Measurements from ENCODE around the gene MUL1.

The MUL1 gene

DNA sequence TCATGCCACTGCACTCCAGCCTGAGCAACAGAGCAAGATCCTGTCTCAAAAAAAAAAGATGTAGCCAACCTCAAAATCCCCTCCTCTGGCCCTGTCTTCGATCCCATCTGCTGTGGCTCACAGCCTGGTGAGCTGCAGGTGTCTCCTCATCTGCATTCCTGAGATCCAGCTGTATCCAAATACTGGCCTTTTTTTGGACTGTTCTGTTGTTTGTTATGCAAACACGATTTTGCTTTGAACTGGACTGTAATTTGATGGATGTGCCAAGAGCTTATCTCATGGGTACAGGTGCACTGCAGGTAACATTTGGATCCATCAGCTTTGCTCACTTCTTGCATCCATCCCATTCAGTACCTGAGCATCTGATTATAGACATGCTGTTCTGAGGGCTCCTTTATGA lies 30.3 kb upstream of the MUL1 start:
- TF ChIP-seq EGR2 (tag by site-specific recombination; IDR thresholded peaks at IDR 0.05; ENCODE audit: low read depth) (no peak), GLI4 (tag by site-specific recombination; IDR thresholded peaks at IDR 0.05) (no peak), ZNF560 (tag by site-specific recombination; IDR thresholded peaks at IDR 0.05; ENCODE audit: borderline replicate concordance) (no peak), ZNF23 (tag by site-specific recombination; IDR thresholded peaks at IDR 0.05; ENCODE audit: borderline replicate concordance) (no peak), ZNF404 (tag by site-specific recombination; IDR thresholded peaks at IDR 0.05) (no peak), ZNF777 (tag by site-specific recombination; IDR thresholded peaks at IDR 0.05; ENCODE audit: borderline replicate concordance) (no peak), ZNF449 (tag by site-specific recombination; IDR thresholded peaks at IDR 0.05) (no peak), ZNF311 (tag by site-specific recombination; IDR thresholded peaks at IDR 0.05; ENCODE audit: borderline replicate concordance) (no peak)
- TF ChIP-seq, protein P1, sequence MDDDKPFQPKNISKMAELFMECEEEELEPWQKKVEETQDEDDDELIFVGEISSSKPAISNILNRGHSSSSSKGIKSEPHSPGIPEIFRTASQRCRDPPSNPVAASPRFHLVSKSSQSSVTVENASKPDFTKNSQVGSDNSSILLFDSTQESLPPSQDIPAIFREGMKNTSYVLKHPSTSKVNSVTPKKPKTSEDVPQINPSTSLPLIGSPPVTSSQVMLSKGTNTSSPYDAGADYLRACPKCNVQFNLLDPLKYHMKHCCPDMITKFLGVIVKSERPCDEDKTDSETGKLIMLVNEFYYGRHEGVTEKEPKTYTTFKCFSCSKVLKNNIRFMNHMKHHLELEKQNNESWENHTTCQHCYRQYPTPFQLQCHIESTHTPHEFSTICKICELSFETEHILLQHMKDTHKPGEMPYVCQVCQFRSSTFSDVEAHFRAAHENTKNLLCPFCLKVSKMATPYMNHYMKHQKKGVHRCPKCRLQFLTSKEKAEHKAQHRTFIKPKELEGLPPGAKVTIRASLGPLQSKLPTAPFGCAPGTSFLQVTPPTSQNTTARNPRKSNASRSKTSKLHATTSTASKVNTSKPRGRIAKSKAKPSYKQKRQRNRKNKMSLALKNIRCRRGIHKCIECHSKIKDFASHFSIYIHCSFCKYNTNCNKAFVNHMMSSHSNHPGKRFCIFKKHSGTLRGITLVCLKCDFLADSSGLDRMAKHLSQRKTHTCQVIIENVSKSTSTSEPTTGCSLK (tag by site-specific recombination; IDR thresholded peaks at IDR 0.05) = no peak
- TF ChIP-seq, protein P2, sequence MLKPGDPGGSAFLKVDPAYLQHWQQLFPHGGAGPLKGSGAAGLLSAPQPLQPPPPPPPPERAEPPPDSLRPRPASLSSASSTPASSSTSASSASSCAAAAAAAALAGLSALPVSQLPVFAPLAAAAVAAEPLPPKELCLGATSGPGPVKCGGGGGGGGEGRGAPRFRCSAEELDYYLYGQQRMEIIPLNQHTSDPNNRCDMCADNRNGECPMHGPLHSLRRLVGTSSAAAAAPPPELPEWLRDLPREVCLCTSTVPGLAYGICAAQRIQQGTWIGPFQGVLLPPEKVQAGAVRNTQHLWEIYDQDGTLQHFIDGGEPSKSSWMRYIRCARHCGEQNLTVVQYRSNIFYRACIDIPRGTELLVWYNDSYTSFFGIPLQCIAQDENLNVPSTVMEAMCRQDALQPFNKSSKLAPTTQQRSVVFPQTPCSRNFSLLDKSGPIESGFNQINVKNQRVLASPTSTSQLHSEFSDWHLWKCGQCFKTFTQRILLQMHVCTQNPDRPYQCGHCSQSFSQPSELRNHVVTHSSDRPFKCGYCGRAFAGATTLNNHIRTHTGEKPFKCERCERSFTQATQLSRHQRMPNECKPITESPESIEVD (tag by site-specific recombination; IDR thresholded peaks at IDR 0.05) = no peak
- no peaks in the 10 kb centered on the region for H3K36me3 ChIP-seq (ENCODE audit: control insufficient read depth in 2 of 2, insufficient read depth in 1 of 2, low read length in 2 of 2)
- H3K4me1 ChIP-seq (ENCODE audit: control insufficient read depth, insufficient read depth, low read length) = no peaks in the 10 kb centered on the region
- H3K4me3 ChIP-seq (ENCODE audit: low read depth, low read length) = no peak overlapping the region
- no peaks in the 10 kb centered on the region for H3K9me3 ChIP-seq (ENCODE audit: control insufficient read depth, insufficient read depth, low read depth, low read length)
- ChIA-PET CTCF (interaction anchor here (0.5 to 1.1 kb wide), 4 partner anchors 21 to 273 kb away, joined by 3 to 4 read pairs (median 4); no protein-coding TSS in a partner anchor), POLR2A (no interaction called here)
- H3K27ac ChIP-seq (ENCODE audit: extremely low read depth, low read depth, low read length) = no peak overlapping the region

DNA sequence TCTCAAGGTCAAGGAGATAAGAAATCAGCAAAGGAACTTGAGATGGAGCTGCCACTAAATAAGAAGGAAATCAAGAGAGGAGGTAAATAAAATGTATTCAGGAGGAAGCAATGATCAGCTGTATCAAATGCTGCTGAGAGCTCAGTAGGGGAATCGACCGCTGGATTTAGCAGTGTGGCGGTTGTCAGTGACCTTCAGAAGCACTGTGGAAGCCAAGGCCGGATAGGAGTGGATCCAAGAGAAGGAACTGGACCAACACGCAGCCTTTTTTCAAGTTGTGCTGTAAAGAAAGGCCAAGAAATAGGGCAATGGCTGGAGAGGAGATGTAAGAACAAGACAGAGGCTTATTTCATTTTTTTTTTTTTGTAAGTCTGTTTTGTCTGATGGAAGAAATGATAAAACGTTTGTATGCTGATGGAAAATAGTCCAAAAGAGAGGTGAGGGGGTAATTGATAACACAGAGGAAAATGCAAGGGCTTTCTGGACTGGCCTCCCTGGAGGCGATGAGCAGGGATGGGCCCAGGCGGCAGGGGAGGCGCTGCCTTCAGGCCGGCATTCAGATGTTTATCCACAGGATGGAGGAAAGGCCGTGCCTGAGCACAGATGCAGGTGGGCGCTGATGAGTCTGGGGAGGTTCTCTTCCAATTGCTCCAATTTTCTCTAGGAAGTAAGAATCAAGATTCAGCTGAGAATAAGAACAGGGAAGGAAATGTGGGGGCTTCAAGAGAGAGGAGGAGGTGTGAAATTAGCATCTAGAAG lies 26.9 kb upstream of the MUL1 start:
- Histone ChIP-seq H3K4me1 (ENCODE audit: control insufficient read depth, insufficient read depth, low read length) (no peaks in the 10 kb centered on the region), H3K9me3 (ENCODE audit: control insufficient read depth, insufficient read depth, low read depth, low read length) (no peaks in the 10 kb centered on the region), H3K27ac (ENCODE audit: extremely low read depth, low read depth, low read length) (no peak overlapping the region), H3K36me3 (ENCODE audit: control insufficient read depth in 2 of 2, insufficient read depth in 1 of 2, low read length in 2 of 2) (no peaks in the 10 kb centered on the region), H3K4me3 (ENCODE audit: low read depth, low read length) (no peak overlapping the region)
- ChIA-PET CTCF (interaction anchor here (1.1 to 1.3 kb wide), 2 partner anchors 11 to 98 kb away, joined by 3 to 4 read pairs; no protein-coding TSS in a partner anchor), POLR2A (no interaction called here)
- TF ChIP-seq, protein P3, sequence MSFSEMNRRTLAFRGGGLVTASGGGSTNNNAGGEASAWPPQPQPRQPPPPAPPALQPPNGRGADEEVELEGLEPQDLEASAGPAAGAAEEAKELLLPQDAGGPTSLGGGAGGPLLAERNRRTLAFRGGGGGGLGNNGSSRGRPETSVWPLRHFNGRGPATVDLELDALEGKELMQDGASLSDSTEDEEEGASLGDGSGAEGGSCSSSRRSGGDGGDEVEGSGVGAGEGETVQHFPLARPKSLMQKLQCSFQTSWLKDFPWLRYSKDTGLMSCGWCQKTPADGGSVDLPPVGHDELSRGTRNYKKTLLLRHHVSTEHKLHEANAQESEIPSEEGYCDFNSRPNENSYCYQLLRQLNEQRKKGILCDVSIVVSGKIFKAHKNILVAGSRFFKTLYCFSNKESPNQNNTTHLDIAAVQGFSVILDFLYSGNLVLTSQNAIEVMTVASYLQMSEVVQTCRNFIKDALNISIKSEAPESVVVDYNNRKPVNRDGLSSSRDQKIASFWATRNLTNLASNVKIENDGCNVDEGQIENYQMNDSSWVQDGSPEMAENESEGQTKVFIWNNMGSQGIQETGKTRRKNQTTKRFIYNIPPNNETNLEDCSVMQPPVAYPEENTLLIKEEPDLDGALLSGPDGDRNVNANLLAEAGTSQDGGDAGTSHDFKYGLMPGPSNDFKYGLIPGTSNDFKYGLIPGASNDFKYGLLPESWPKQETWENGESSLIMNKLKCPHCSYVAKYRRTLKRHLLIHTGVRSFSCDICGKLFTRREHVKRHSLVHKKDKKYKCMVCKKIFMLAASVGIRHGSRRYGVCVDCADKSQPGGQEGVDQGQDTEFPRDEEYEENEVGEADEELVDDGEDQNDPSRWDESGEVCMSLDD (tag by site-specific recombination; IDR thresholded peaks at IDR 0.05) = no peak
- TF ChIP-seq ZNF707 (tag by site-specific recombination; IDR thresholded peaks at IDR 0.05) = no peak

All from HEK293 (cell line).